ENCODE measurements around the gene MARK2. TPM values are rescaled to one million over a fixed set of nuclear protein-coding genes. Genes with fewer than 3 reads are reported as not detected.

MARK2 gene
- total RNA-seq, 1 donor from 2014 or later = 59.1 TPM

DNA sequence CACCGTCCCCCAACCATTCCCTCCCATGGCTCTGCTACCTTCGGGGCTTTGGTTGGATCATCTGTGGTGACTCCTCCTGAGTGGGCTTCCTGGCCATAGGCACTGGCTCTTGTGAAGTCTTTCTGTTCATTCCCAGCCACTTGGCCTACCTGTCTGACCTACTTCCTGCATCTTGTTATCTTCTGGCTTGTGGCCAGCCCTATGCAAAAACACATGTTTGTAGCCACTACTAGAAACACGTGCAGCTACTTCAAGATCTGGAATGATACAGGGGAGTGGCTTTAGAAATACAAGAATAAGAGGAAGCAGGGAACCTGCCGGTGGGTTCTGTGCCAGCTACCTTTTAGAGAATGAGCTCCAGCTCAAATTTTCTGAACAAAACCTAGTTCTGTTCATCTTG is 57.2 kb downstream of the MARK2 start:
- Mint-ChIP-seq H3K4me3 (ENCODE audit: low read depth) (no peak overlapping the region), H3K9me3 (ENCODE audit: low read depth) (no peaks in the 10 kb centered on the region), H3K27me3 (no peaks in the 10 kb centered on the region), H3K27ac (peak overlapping the region; percentile 69), H3K36me3 (ENCODE audit: insufficient read depth) (peaks cover 19% of the 10 kb centered on the region), H3K4me1 (ENCODE audit: low read depth) (no peaks in the 10 kb centered on the region)
- DNase-seq (ENCODE audit: low spot score, unreplicated experiment) = no peak
- TF ChIP-seq, protein P1, sequence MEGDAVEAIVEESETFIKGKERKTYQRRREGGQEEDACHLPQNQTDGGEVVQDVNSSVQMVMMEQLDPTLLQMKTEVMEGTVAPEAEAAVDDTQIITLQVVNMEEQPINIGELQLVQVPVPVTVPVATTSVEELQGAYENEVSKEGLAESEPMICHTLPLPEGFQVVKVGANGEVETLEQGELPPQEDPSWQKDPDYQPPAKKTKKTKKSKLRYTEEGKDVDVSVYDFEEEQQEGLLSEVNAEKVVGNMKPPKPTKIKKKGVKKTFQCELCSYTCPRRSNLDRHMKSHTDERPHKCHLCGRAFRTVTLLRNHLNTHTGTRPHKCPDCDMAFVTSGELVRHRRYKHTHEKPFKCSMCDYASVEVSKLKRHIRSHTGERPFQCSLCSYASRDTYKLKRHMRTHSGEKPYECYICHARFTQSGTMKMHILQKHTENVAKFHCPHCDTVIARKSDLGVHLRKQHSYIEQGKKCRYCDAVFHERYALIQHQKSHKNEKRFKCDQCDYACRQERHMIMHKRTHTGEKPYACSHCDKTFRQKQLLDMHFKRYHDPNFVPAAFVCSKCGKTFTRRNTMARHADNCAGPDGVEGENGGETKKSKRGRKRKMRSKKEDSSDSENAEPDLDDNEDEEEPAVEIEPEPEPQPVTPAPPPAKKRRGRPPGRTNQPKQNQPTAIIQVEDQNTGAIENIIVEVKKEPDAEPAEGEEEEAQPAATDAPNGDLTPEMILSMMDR (IDR thresholded peaks at IDR 0.05; ENCODE audit: unreplicated experiment) = no peak

GRCh38 chr11:63897459-63898146 is 58.7 kb downstream of the MARK2 start:
- TF ChIP-seq, protein P1 (IDR thresholded peaks at IDR 0.05; ENCODE audit: unreplicated experiment) = no peak
- Mint-ChIP-seq H3K4me1 (ENCODE audit: low read depth) (no peaks in the 10 kb centered on the region), H3K36me3 (ENCODE audit: insufficient read depth) (peaks cover 24% of the 10 kb centered on the region), H3K27ac (no peak overlapping the region), H3K27me3 (no peaks in the 10 kb centered on the region), H3K4me3 (ENCODE audit: low read depth) (no peak overlapping the region), H3K9me3 (ENCODE audit: low read depth) (no peaks in the 10 kb centered on the region)
- DNase-seq (ENCODE audit: low spot score, unreplicated experiment) = no peak

- no peak overlapping the region for H3K4me3 Mint-ChIP-seq (ENCODE audit: low read depth)
- H3K9me3 Mint-ChIP-seq (ENCODE audit: low read depth) = no peaks in the 10 kb centered on the region
- no peak for DNase-seq (ENCODE audit: low spot score, unreplicated experiment)
- H3K4me1 Mint-ChIP-seq (ENCODE audit: low read depth) = no peaks in the 10 kb centered on the region
- TF ChIP-seq, protein P1 (IDR thresholded peaks at IDR 0.05; ENCODE audit: unreplicated experiment) = peak; percentile 41
- no peaks in the 10 kb centered on the region for H3K27me3 Mint-ChIP-seq
- H3K27ac Mint-ChIP-seq = no peak overlapping the region
- H3K36me3 Mint-ChIP-seq (ENCODE audit: insufficient read depth) = peaks cover 23% of the 10 kb centered on the region
Measured at GRCh38 chr11:63901660-63902059, 62.8 kb downstream of the MARK2 start.

GRCh38 chr11:63903884-63904283 is 65.0 kb downstream of the MARK2 start:
- no peak for DNase-seq (ENCODE audit: low spot score, unreplicated experiment)
- H3K27ac Mint-ChIP-seq = no peak overlapping the region
- peaks cover 2% of the 10 kb centered on the region for H3K4me1 Mint-ChIP-seq (ENCODE audit: low read depth)
- TF ChIP-seq, protein P1 (IDR thresholded peaks at IDR 0.05; ENCODE audit: unreplicated experiment) = no peak
- H3K9me3 Mint-ChIP-seq (ENCODE audit: low read depth) = no peaks in the 10 kb centered on the region
- no peak overlapping the region for H3K4me3 Mint-ChIP-seq (ENCODE audit: low read depth)
- peaks cover 15% of the 10 kb centered on the region for H3K36me3 Mint-ChIP-seq (ENCODE audit: insufficient read depth)
- H3K27me3 Mint-ChIP-seq = no peaks in the 10 kb centered on the region

- TF ChIP-seq, protein P1 (IDR thresholded peaks at IDR 0.05; ENCODE audit: unreplicated experiment) = no peak
- Mint-ChIP-seq H3K4me3 (ENCODE audit: low read depth) (no peak overlapping the region), H3K9me3 (ENCODE audit: low read depth) (no peaks in the 10 kb centered on the region), H3K27ac (no peak overlapping the region), H3K36me3 (ENCODE audit: insufficient read depth) (peaks cover 13% of the 10 kb centered on the region), H3K27me3 (no peaks in the 10 kb centered on the region), H3K4me1 (ENCODE audit: low read depth) (peaks cover 6% of the 10 kb centered on the region)
- DNase-seq (ENCODE audit: low spot score, unreplicated experiment) = no peak
Measured at GRCh38 chr11:63904743-63905142, 65.8 kb downstream of the MARK2 start.
